OCI-LY7 (cell line): Measurements from ENCODE around the gene AGBL4. TPM values are rescaled to one million over a fixed set of nuclear protein-coding genes. Genes with fewer than 3 reads are reported as not detected.

Source experiments
- BruUV-seq: library from RNA; stranded (reverse); fragments of 400-500 nt; replicated peaks from 2 replicates; lab custom pipeline; 2021; lab: Mats Ljungman, UMichigan
- CTCF ChIA-PET: fragments of 300-600 bp; sonication (Branson Sonifier 250); formaldehyde crosslinking; loops from one replicate; lab custom pipeline; 2022; ENCODE audit warnings: antibody characterized with exemption; ENCODE audit not compliant: unreplicated experiment; lab: Charles Lee
- POLR2A ChIA-PET: fragments of 300-600 bp; sonication (Branson Sonifier 250); formaldehyde crosslinking; loops from one replicate; lab custom pipeline; 2022; ENCODE audit warnings: antibody characterized with exemption; lab: Charles Lee
- DNase-seq: peaks from one replicate; pipeline ENCODE4 v3.0.0-alpha.2; 2015; ENCODE audit warnings: low spot score
- H2AFZ ChIP-seq: fragments of 200-600 bp; sonication (generic), shearing (Covaris generic); 2 replicates; pipeline ENCODE4 v1.6.1; 2014; ENCODE audit warnings: mild to moderate bottlenecking, antibody characterized with exemption, low read length, moderate library complexity
- H3K27ac ChIP-seq: fragments of 200-600 bp; sonication (generic); 2 replicates; pipeline ENCODE4 v1.5.1; 2014; ENCODE audit warnings: mixed run types, low read depth, mild to moderate bottlenecking, moderate library complexity, low read length, inconsistent platforms; ENCODE audit not compliant: poor library complexity, severe bottlenecking
- H3K36me3 ChIP-seq: fragments of 200-600 bp; sonication (generic); 2 replicates; pipeline ENCODE4 v1.6.1; 2014; ENCODE audit warnings: mild to moderate bottlenecking, antibody characterized with exemption, low read length, moderate library complexity, mixed read lengths; ENCODE audit not compliant: insufficient read depth
- H3K4me1 ChIP-seq: fragments of 200-600 bp; sonication (generic); 2 replicates; pipeline ENCODE4 v1.5.1; 2014; ENCODE audit warnings: mild to moderate bottlenecking, low read length; ENCODE audit not compliant: insufficient read depth, poor library complexity, severe bottlenecking
- H3K4me2 ChIP-seq: fragments of 200-600 bp; sonication (generic); 2 replicates; pipeline ENCODE4 v1.6.1; 2014; ENCODE audit warnings: mild to moderate bottlenecking, low read length
- H3K4me3 ChIP-seq: fragments of 200-600 bp; sonication (generic); 2 replicates; pipeline ENCODE4 v1.5.1; 2014; ENCODE audit warnings: mild to moderate bottlenecking, low read depth, low read length; ENCODE audit not compliant: poor library complexity, severe bottlenecking
- H3K79me2 ChIP-seq: fragments of 200-600 bp; sonication (generic); 2 replicates; pipeline ENCODE4 v1.6.1; 2016; ENCODE audit warnings: low read depth, mild to moderate bottlenecking, low read length, moderate library complexity, mixed read lengths; ENCODE audit not compliant: insufficient read depth
- H3K9me2 ChIP-seq: fragments of 200-600 bp; sonication (generic); 2 replicates; pipeline ENCODE4 v1.6.1; 2016; ENCODE audit warnings: mild to moderate bottlenecking, low read length, mixed read lengths; ENCODE audit not compliant: insufficient read depth
- H3K9me3 ChIP-seq: fragments of 200-600 bp; sonication (generic); 2 replicates; pipeline ENCODE4 v1.6.1; 2014; ENCODE audit warnings: mild to moderate bottlenecking, mixed run types, low read length, mixed read lengths
- H4K20me1 ChIP-seq: fragments of 200-600 bp; sonication (generic); 2 replicates; pipeline ENCODE4 v1.6.1; 2014; ENCODE audit warnings: mild to moderate bottlenecking, antibody characterized with exemption, low read length, moderate library complexity, mixed read lengths; ENCODE audit not compliant: insufficient read depth
- EZH2phosphoT487 ChIP-seq: fragments of 200-600 bp; sonication (generic); IDR thresholded peaks from 2 replicates; pipeline ENCODE4 v1.6.1; 2018; ENCODE audit warnings: low read depth, borderline replicate concordance, mild to moderate bottlenecking, mixed run types, antibody characterized with exemption, low read length, moderate library complexity, mixed read lengths
- intact Hi-C: fragments of 100-400 bp; cut with micrococcal nuclease; formaldehyde crosslinking; loops from one replicate; pipeline ENCODE4 v1.10.0; 2022; ENCODE audit not compliant: unreplicated experiment
- total RNA-seq, 2 experiments: library from RNA; depleted of rRNA in 1 of 2; stranded (reverse); fragments of >200 nt in 1 of 2; shearing (Covaris generic) in 1 of 2; gene quantifications; 2 replicates each; pipeline ENCODE4 v1.2.3, GENCODE V29; 2014 to 2022
- TF ChIP-seq, protein P1 (sequence below): fragments of 200-600 bp; sonication (generic); conservative IDR thresholded peaks from 2 replicates; pipeline ENCODE4 v1.5.1; 2014; ENCODE audit warnings: mild to moderate bottlenecking, antibody characterized with exemption, low read length, moderate library complexity, mixed read lengths

The AGBL4 gene
- total RNA-seq, 2 experiments from 2014 or later, result not detected

DNA sequence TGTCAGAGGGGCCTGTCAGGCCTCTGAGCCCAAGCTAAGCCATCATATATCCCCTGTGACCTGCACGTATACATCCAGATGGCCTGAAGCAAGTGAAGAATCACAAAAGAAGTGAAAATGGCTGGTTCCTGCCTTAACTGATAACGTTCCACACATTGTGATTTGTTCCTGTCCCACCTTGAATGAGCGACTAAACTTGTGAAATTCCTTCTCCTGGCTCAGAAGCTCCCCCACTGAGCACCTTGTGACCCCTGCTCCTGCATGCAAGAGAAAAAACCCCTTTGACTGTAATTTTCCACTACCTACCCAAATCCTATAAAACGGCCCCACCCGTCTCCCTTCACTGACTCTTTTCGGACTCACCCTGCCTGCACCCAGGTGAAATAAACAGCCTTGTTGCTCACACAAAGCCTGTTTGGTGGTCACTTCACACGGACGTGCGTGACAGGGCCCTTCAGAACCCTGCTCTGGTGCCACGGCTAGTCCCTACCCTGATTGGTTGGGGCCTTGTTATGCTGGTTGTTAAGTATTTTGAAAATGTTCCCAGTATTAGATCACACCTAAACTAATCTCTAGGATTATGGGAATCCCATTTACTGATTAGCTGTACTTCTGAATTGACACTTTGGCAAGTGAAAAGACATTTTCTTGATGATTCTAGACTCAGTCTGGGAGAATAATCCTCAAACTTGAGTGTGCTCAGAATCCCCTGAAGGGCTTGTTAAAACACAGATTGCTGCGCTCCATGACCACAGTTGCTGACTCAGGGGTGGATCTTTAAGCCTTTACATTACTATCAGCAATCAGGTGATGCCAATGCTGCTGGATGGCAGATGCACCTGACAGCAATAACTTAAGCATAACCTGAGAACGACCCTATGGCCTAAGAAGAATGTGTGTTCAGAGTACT, 1523.0 kb downstream of the AGBL4 start:
- Histone ChIP-seq H3K4me2 (no peak overlapping the region), H3K36me3 (no peaks in the 10 kb centered on the region), H3K9me3 (no peaks in the 10 kb centered on the region), H2AFZ (no peak overlapping the region), H4K20me1 (no peaks in the 10 kb centered on the region), H3K4me1 (no peaks in the 10 kb centered on the region), H3K79me2 (no peaks in the 10 kb centered on the region), H3K4me3 (no peak overlapping the region), H3K9me2 (no peaks in the 10 kb centered on the region), H3K27ac (no peak overlapping the region)
- no TSS peak for BruUV-seq
- ChIA-PET CTCF (no interaction called here), POLR2A (no interaction called here)
- intact Hi-C loops, result no loop called here
- no peak for DNase-seq
- TF ChIP-seq, protein P1, sequence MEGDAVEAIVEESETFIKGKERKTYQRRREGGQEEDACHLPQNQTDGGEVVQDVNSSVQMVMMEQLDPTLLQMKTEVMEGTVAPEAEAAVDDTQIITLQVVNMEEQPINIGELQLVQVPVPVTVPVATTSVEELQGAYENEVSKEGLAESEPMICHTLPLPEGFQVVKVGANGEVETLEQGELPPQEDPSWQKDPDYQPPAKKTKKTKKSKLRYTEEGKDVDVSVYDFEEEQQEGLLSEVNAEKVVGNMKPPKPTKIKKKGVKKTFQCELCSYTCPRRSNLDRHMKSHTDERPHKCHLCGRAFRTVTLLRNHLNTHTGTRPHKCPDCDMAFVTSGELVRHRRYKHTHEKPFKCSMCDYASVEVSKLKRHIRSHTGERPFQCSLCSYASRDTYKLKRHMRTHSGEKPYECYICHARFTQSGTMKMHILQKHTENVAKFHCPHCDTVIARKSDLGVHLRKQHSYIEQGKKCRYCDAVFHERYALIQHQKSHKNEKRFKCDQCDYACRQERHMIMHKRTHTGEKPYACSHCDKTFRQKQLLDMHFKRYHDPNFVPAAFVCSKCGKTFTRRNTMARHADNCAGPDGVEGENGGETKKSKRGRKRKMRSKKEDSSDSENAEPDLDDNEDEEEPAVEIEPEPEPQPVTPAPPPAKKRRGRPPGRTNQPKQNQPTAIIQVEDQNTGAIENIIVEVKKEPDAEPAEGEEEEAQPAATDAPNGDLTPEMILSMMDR, result no peak
- TF ChIP-seq EZH2phosphoT487, result no peak

DNA sequence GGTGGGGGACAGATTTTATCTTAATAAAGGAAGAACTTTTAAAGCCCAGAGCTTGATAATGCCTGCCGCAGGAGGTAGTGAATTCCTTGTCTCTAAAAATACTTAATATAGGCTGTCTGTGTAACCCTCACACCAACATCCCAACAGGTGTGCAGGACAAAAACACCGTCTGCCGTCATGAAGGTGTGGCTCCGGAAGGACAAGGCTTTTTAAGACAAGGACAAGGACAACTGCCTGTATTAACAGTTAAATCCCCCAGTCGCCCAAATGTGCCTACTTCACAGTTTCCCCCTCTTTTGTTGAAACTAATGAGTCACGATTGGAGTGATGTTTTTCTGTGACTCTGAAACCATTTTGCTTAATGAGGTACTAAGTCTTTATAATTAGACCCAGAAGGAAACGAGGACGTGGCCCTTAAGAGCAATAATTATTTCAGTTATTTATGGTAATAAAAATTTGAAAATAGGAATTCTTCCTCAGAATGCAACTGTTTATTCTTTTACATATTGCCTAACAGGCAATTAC, 1524.5 kb downstream of the AGBL4 start:
- ChIA-PET POLR2A (no interaction called here), CTCF (no interaction called here)
- intact Hi-C loops, result loop anchor here (5.0 kb wide), 1 partner anchor 47 kb away; no protein-coding TSS in a partner anchor
- TF ChIP-seq EZH2phosphoT487, result no peak
- TF ChIP-seq, protein P1, result no peak
- no peaks in the 10 kb centered on the region for H3K36me3 ChIP-seq
- H3K79me2 ChIP-seq, result no peaks in the 10 kb centered on the region
- DNase-seq, result no peak
- H3K4me1 ChIP-seq, result no peaks in the 10 kb centered on the region
- no TSS peak for BruUV-seq
- no peak overlapping the region for H3K4me2 ChIP-seq
- no peak overlapping the region for H3K27ac ChIP-seq
- no peaks in the 10 kb centered on the region for H3K9me2 ChIP-seq
- no peaks in the 10 kb centered on the region for H3K9me3 ChIP-seq
- no peak overlapping the region for H2AFZ ChIP-seq
- H3K4me3 ChIP-seq, result no peak overlapping the region
- H4K20me1 ChIP-seq, result no peaks in the 10 kb centered on the region
